Measurements from ENCODE around the gene OLFM2.

- TF ChIP-seq CTCF (IDR thresholded peaks at IDR 0.05 in 8 of 11, conservative IDR thresholded peaks at IDR 0.05 in 3 of 11): no peak
- TF ChIP-seq POLR2A (IDR thresholded peaks at IDR 0.05): no peak
Observed at GRCh38 chr19:9872618-9873242, 63.6 kb downstream of the OLFM2 start.

All from spleen (tissue), 7 donors.